ENCODE results near the gene FREM1.

FREM1 gene

DNA sequence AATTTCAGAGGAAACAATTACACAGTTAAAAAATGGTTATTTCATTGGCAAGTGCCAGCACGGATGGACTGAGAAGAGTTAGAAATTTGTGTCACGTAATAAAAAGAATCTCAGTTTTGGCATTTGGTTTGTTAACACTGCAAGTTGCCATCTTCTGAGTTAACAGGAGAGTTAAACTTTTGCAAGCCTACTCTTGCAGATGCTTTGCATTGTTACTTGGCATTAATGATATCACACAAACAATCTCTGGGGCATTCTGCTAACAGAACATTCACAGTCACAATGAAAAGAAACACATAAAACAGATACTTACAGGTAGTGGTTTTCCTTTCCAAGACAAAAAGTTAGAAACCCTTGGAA lies 647 bp downstream of the FREM1 start:
- in situ Hi-C loops (cut with MboI; ENCODE audit: low sequenced_read_pairs): no loop called here

DNA sequence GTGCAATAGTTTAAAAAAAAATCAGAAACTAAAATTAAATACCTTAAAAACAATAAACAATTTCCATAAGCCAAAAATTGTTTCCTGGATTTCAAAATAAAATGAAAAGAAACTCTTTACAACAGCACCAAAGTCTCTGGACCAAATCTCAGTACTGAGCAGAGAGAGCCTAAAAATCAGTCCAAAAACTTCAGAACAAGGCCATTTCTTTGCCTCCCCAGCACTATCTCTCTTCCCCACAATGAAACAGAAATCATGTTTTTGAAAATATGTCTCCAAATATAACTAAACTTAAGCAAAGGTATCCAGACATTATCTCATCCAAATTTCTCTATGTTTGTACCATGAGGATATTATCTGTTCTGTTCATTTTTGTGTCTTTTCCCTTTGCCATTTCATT lies 1.0 kb downstream of the FREM1 start:
- in situ Hi-C loops (cut with MboI; ENCODE audit: low sequenced_read_pairs): no loop called here

DNA sequence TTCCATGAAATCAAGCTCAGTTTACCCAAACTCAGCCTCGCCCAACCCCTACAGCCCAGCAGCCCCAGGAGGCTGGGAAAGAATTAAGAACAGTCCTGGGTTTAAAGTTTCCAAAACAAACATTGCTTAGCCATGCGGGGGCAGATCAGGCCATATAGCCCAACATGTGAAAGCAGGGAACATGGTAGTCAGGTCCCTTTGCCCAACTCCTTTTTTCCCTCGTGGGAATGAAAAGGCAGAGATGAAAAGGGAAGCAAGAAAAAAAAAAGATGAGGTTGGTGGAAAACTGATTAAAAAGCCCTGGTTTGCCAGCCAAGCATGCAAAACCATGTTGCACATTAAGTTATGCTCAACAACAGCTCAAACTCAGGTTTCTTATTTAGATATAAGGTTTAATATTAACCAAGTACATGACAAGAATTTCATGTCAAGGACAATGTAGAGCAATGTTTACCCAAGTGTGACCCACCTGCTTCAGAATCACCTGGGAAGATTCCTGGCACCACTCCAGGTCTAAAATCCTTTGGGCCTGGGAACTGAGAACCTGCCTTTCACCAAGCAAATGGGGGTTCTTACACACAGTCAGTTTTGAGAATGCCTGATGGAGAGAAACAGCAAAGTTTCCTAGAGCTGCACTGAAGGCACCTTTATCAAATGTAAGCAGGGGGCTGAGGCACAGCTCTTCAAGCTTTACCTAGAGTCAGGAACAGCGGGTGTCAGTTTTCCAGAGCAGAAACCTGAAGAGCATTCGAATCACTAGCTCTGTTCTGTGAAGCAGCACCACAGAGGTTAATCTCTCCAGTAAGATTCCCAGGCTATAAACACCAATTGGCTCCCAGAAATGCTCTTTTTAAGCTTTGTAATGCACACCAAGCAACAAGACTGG lies 1.7 kb downstream of the FREM1 start:
- in situ Hi-C loops (cut with MboI; ENCODE audit: low sequenced_read_pairs): no loop called here

DNA sequence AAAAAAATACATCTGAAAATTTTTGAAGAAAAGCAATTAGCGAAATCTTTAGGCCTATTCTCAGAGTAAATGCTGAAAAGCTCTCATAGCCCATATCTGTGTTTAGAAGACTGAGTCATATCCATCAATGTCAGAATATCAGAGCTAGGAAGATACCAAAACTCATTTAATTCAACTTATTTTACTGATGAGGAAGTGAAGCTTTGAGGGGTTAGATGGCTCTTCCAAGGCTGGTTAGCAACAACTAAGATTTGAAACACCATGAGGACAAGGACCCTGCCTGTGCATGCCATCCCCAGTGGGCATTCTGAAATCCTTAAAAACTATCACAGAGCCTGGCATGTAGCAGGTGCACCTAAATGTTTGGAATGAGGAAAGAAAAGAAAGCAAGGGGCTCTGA lies 2.5 kb downstream of the FREM1 start:
- in situ Hi-C loops (cut with MboI; ENCODE audit: low sequenced_read_pairs): no loop called here

DNA sequence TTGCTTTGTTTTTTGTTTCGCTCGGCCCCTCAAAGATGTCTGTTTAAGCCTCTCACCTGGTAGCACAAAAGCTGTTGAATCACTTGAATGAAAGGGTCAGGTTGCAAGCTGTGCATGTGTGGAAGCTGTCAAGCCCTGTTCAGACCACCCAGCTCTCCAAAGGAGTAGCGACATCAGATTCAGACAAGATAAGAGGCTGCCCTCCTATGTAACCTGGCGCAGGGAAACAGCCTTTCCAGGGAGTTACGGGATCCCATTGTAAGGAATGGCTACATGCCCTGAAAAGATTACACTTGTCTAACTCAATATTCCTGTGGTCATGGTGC lies 2.9 kb downstream of the FREM1 start:
- in situ Hi-C loops (cut with MboI; ENCODE audit: low sequenced_read_pairs): no loop called here

DNA sequence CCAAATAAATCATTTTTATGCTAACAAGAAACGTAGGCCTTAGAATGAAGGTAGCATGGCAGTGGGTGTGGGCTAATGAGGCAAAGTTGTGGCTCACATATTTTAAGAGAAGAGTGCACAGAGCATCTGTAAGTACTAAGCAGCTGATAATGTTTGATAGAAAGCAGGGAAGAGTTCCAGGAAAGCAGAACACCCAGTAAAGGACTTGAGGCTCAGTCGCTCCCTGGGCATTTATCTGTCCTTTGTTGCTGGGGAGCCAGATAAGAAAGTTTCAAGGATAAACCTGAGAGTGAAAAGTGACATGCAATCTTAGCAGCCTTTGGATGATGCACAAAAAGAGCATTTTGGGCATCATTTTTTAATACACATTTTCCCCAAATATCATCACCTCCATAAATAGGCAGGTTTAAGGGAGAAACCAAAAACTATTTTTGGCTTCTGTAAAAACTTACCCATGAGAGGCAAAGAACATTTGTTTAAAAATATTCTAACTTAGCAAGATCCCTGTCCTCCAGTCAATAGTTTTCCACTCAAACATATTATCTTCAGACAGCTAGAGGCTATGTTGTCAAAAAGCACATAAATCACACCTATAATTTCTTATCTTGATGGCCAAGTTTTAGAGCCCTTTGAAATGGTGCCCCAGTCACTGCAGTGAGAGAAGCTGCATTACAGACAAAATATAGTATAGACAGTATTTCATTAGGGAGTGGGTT lies 3.4 kb downstream of the FREM1 start:
- in situ Hi-C loops (cut with MboI; ENCODE audit: low sequenced_read_pairs): no loop called here

DNA sequence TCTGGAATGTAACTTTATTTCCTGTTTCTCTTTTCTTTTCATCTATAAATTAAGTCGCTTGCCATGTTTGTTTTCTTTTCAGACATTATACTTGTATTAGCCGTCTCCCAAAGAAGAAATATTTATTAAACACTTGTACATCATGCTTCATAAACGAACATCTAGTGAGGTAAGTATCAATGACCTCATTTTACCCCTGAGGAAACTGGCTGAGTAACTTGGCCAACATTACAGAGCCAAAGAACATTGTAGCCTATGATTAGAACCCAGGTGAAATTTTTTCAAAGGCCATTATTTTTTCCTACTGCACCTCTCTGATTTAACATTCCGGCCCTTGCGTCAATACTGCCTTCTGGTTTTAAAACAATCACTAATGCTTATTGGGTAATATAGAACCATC lies 4.2 kb downstream of the FREM1 start:
- in situ Hi-C loops (cut with MboI; ENCODE audit: low sequenced_read_pairs): no loop called here

DNA sequence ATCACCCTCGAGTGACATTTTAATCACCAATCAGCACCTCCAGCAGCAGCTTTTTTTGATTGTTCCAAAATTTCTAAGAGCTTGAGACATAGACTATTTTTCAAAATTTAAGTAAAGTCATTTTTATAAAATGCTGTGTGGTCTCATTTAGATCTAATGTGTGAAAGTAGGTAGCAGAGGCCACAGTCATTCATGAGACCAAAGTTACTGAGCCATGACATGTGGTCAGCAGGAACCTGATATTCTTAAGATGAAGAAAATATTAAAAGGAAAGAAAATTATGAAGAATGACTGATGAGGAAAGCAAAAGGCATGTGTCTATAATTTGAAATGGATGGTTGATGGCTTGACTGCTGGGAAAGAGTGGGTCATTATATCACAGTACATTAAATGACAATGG lies 7.2 kb downstream of the FREM1 start:
- in situ Hi-C loops (cut with MboI; ENCODE audit: low sequenced_read_pairs): no loop called here

DNA sequence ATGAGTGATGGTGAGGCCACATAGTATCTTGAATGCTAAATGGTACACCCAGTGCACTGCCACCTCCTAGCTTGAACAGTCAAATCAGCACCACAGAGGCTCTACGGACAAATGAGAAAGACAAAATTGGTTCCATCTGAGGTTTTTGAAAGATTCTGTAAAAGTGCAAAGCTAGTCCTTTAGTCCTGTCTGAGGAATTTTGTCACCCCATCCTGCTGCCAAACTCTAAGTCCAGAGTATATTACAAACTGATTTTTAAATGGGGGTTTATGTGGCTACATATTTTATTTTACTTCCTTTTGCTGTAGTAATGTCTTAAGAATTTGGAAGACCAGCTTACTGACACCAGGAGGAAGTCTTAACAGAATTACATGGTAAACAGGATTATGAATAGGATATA lies 7.7 kb downstream of the FREM1 start:
- in situ Hi-C loops (cut with MboI; ENCODE audit: low sequenced_read_pairs): no loop called here

DNA sequence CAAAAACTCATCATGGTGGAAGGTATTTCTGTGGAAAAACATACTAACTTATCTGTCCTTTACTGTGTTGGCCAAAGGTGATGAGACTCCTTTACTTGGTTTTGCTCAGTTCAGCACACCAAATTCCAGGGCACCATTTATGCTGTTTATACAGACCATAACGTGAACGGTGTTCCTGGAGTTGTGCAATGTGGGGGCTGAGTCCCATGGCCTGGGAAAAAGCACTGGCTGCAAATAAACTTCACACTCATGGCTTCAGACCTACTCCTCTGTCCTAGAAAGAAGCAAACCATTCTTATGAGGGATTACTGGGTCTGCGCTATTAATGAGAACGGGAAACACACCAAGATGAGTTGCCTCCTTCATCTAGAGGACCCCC lies 10.4 kb downstream of the FREM1 start:
- in situ Hi-C loops (cut with MboI; ENCODE audit: low sequenced_read_pairs): no loop called here

DNA sequence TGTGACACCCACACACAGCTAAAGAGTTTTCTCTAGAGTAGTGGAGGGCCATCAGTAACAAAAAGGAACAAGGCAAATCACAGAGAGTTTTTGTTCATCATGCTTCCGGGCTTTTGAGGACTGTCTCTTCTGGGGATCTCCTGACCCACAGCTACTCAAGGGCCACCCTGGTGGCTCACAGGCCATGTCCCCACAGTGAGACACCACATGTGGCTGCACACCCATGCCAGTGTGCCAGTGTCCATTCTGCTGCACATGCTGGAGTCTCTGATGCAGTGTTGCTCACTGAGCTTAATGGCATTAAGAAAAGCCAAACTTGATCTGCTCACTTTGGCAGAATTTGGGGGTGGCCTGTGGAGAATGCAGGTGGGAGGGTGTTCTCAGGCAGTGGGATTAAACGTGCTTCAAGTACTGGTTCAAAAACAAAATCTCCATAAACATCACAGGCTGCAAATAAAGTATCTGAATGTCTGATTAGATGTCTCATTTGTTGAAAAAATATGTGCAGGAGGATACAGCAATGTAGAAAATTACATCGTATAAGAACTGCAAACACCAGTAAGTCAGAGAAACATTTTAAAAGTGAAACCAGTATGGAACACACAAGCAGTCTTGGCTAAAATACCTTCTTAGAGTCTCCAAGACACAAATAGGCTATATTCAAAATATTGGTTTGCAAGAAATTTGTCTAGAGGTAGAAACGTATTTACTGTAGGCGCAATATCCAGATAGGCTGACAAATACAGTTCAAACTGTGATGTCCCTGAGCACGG lies 11.0 kb downstream of the FREM1 start:
- in situ Hi-C loops (cut with MboI; ENCODE audit: low sequenced_read_pairs): no loop called here

DNA sequence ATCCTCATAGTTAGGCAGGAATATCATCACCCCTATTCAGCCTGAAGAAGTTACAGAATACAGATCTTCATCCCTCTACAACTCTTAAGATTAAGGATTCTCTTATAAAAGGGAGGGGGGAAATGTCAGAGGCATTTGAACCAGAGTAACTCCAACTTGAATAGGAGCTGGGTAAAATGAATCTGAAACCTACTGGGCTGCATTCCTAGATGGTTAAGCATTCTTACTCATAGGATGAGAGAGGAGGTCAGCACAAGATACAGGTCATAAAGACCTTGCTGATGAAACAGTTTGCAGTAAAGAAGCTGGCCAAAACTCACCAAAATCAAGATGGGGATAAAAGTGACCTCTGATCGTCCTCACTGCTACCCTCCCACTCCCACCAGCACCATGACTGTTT lies 14.4 kb downstream of the FREM1 start:
- in situ Hi-C loops (cut with MboI; ENCODE audit: low sequenced_read_pairs): no loop called here

DNA sequence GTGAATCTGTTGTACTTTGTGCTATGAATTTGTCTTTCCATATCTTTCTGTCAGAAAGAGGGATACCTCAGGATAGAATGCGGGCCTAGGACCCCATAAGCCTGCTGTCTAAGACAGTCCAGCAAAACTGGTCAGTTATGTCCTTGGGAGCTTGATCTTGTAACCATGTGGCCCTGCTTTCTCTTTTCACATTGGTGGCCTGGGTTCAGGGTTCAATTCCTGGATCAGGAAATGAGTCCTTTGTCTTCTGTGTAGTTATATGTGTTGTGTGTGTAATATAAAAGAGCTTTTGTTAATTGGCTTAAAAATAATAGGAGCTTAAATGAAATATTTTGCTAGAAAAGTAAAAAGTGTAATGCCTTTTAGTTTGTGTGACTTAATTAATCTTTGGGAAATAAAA lies 16.9 kb downstream of the FREM1 start:
- in situ Hi-C loops (cut with MboI; ENCODE audit: low sequenced_read_pairs): no loop called here

DNA sequence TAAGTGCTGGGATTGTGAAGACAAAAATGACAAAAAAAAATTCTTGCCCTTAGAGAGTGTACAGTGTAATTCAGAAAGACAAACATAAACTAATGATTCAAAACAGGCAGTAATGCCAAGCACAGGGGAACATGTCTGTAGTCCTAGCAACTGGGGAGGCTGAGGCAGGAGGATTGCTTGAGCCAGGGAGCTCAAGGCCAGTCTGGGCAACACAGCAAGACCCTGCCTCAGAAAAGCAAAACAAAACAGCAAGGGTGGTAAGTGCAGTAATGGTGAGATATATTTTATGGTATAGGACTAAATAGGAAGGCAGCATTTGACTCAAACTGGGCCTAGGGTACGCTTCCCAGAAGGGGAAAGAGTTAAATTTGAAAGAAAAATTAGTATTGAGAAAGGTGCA lies 18.9 kb downstream of the FREM1 start:
- in situ Hi-C loops (cut with MboI; ENCODE audit: low sequenced_read_pairs): no loop called here

DNA sequence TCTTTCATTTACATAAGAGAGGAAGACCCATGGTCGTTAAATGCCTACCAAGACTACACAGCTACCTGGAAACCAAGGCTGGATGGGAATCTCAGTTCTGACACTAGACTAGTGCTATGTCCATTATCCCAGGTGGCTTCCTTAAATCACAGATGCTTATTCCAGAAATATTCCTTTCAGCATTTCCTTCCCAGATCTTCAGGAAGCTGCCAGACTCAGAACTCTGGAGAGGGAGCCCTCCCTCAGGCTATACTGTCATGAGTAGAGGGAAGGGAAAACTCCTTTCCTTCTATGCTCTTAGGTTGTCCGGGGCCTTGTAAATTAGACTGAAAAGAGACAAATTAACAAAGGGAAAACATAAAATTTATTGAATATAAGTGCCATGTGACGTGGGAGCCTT lies 20.8 kb downstream of the FREM1 start:
- in situ Hi-C loops (cut with MboI; ENCODE audit: low sequenced_read_pairs): no loop called here

DNA sequence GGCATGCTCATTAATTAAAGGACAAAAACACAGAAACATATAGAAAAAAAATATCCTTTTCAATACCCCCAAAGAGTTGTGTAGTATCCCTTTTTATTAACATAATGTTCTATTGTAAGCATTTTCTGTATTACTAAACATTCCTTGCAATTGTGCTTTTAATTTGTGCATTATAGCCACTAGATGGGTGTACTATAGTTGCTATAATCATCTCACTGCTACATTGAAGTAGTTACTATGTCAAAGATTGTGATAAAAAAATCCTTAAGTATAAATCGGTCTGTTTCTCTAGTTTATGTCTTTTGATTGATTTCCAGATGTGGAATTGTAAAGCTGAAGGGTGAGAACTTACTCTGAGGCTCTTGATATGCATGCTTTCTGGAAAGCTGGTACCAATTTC lies 21.4 kb downstream of the FREM1 start:
- in situ Hi-C loops (cut with MboI; ENCODE audit: low sequenced_read_pairs): no loop called here

DNA sequence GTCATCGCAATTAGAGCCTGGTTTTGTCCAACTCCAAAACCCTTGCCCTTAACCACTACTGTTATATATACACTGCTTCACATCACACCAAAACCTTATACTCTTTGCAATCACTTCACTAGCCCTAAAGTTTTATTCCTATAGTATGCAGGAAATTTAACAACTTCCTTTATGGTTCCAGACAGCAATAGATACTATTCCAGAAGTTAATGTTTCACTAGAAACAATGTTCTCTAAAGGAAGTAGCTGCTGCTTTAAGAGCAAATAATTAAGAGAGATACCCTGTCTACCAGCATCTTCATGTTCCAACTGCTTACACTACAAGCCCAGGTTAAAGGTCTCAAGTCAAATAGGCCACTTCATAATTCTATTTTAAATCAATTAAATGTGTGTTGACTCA lies 22.0 kb downstream of the FREM1 start:
- in situ Hi-C loops (cut with MboI; ENCODE audit: low sequenced_read_pairs): no loop called here

DNA sequence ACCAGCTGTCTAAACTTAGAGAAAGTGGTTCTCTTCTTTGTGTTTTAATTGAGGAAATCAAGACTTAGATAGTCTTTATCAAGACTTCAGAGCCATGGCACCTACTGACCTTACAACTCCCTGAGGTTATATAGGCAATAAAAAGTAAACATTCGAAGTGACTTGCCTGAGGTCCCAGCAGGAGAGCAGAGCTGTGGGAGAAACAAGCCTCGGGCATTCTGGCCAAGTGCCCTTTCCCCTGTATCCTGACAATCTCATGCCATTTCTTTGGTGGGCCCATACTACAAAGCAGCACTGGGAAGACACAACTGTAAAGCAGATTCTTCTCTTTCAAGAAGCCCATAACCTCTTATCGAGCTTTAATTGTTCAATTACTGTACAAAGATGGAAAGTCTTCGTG lies 23.1 kb downstream of the FREM1 start:
- in situ Hi-C loops (cut with MboI; ENCODE audit: low sequenced_read_pairs): no loop called here

DNA sequence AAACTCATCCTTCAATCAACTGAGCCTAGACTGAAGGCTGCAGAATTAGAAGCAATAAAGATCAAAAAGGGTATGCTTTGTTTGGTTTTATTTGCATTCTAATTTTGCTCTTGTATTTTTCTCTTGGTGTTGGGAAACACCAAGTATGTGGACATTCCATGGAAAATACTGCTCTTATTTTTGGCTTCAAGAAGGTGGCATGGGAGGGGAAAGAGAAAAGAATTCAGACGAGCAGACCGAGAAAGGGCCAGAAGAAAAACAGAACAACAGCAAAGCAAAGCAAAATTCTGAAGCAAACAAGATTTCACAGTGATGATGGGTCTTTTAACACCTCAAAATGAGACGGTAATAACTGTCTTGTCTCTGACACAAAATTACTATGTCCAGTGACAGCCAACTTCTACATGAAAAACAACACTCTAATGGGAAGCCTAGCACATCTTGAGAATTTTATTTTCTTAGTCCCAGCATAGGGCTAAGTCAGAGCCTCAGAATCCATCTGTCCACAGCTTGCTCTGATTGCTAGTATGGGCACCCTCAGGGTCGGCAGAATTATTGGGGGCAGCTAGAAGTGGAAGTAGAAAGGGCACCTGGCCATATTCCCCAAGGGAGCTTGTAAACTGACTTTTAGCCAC lies 26.8 kb downstream of the FREM1 start:
- in situ Hi-C loops (cut with MboI; ENCODE audit: low sequenced_read_pairs): no loop called here

DNA sequence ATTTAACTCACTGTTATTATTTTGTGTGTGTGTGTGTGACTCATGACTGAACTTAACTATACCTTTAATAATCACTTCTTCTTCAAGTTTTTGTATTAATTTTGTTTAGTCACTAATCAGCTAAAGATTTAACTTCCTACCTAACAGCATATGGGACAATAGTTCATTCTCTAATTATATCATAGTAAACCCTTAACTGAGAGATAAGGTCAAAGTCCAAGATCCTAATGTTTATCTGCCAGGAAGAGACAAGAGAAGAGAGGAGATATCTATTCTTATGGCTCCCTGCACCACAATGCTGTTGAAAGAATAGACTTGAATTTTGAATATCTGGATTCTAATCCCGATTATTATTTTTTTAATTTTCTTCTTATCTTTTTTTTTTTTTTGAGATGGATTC lies 28.1 kb downstream of the FREM1 start:
- in situ Hi-C loops (cut with MboI; ENCODE audit: low sequenced_read_pairs): no loop called here

DNA sequence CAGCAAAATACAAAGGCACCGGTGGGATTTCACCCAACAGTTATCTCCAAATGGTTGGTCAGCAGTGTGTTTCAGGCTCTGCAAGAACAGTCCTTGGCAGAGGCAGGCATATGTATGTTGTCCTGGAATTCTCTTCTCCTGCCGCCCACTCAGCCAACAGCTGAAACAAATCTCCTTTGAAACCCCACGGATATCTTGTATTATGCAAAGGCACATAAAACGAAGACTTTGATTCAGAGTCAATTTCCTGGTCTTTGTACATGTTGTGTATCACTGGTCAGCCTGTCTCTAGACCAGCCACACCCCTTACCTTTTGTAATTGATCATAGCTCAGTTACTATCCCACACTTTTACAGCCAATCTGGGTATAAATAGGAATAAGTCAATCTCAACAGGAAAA lies 29.2 kb downstream of the FREM1 start:
- in situ Hi-C loops (cut with MboI; ENCODE audit: low sequenced_read_pairs): no loop called here

DNA sequence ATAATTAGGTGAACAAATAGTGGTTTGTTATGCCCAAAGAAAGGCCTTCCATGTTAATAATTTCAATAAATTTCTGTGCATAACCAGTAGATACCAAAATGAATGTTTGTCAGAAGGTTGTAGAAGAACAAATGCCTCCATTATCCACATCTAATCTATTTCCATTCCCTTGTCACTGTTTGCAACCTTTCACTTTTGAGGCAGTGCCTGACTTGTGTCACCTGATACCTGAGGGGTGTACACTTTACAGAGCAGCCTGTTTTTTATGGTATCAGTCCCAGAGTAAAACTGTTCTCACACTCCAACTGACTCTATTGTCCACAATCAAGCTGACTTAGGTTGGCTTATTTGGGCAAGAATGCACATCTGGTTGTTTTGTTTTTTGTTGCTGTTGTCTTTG lies 40.1 kb downstream of the FREM1 start:
- in situ Hi-C loops (cut with MboI; ENCODE audit: low sequenced_read_pairs): no loop called here

Data from HL-60/S4 treated with retinoic acid at 250 ng/mL for 4 days and 3 days (cell line).